ENCODE data around the gene CTSD.

GRCh38 chr11:1793081-1793480, 29.4 kb upstream of the CTSD start:
- TF ChIP-seq POLR2A (IDR thresholded peaks at IDR 0.05): no peak
- TF ChIP-seq CTCF (IDR thresholded peaks at IDR 0.05): no peak

Data from adrenal gland (tissue), 5 donors.